GM23338 (cell line): Measurements from ENCODE around the gene PACC1. TPM values are rescaled to one million over a fixed set of nuclear protein-coding genes. Genes with fewer than 3 reads are reported as not detected.

Source experiments
- ATAC-seq: fragments of 200-7000 bp; cut with Tn5 transposase; 3 replicates; pipeline ENCODE4 v1.9.1; 2020
- DNase-seq: peaks from one replicate; pipeline ENCODE4 v3.0.0-alpha.2; 2015; ENCODE audit warnings: low spot score
- H2AFZ ChIP-seq: fragments of 200-600 bp; sonication (generic); 2 replicates; pipeline ENCODE4 v1.8.0; 2016; ENCODE audit warnings: antibody characterized with exemption, mild to moderate bottlenecking, moderate library complexity
- H3F3A ChIP-seq: fragments of 200-600 bp; sonication (generic); replicated peaks from 2 replicates; pipeline ENCODE4 v1.8.0; 2017; ENCODE audit warnings: antibody characterized with exemption, mixed run types, low read depth
- H3K27ac ChIP-seq: fragments of 200-600 bp; sonication (generic); 2 replicates; pipeline ENCODE4 v1.6.1; 2016; ENCODE audit warnings: low read depth
- H3K27me3 ChIP-seq: fragments of 200-600 bp; sonication (generic); 2 replicates; pipeline ENCODE4 v1.8.0; 2016; ENCODE audit warnings: mild to moderate bottlenecking, mixed run types, moderate library complexity; ENCODE audit not compliant: insufficient read depth
- H3K36me3 ChIP-seq: fragments of 200-600 bp; sonication (generic); 2 replicates; pipeline ENCODE4 v1.8.0; 2016; ENCODE audit warnings: mild to moderate bottlenecking; ENCODE audit not compliant: insufficient read depth
- H3K4me1 ChIP-seq: fragments of 200-600 bp; sonication (generic); 2 replicates; pipeline ENCODE4 v1.8.0; 2016; ENCODE audit warnings: mild to moderate bottlenecking, moderate library complexity; ENCODE audit not compliant: insufficient read depth
- H3K4me2 ChIP-seq: fragments of 200-600 bp; sonication (generic); 2 replicates; pipeline ENCODE4 v1.7.1; 2017; ENCODE audit warnings: mixed run types
- H3K4me3 ChIP-seq: fragments of 200-600 bp; sonication (generic); 2 replicates; pipeline ENCODE4 v1.6.1; 2016; ENCODE audit warnings: mixed run types
- H3K79me2 ChIP-seq: fragments of 200-600 bp; sonication (generic); replicated peaks from 2 replicates; pipeline ENCODE4 v1.8.0; 2017; ENCODE audit warnings: mild to moderate bottlenecking; ENCODE audit not compliant: insufficient read depth
- H3K9me2 ChIP-seq: fragments of 200-600 bp; sonication (generic); 2 replicates; pipeline ENCODE4 v1.8.0; 2017; ENCODE audit not compliant: insufficient read depth
- H4K20me1 ChIP-seq: fragments of 200-600 bp; sonication (generic); replicated peaks from 2 replicates; pipeline ENCODE4 v1.8.0; 2017; ENCODE audit warnings: mild to moderate bottlenecking; ENCODE audit not compliant: insufficient read depth
- H3K27ac Mint-ChIP-seq: 2 replicates; pipeline ENCODE4 v1.8.0; 2020; ENCODE audit warnings: inconsistent platforms, mild to moderate bottlenecking, moderate library complexity, mixed read lengths
- H3K27me3 Mint-ChIP-seq: 3 replicates; pipeline ENCODE4 v1.8.0; 2022; ENCODE audit warnings: low read depth, mild to moderate bottlenecking, moderate library complexity, mixed read lengths, inconsistent platforms; ENCODE audit not compliant: insufficient read depth, poor library complexity
- H3K36me3 Mint-ChIP-seq: 3 replicates; pipeline ENCODE4 v1.8.0; 2021; ENCODE audit warnings: low read depth, mild to moderate bottlenecking, inconsistent platforms, moderate library complexity, mixed read lengths
- H3K4me1 Mint-ChIP-seq: 3 replicates; pipeline ENCODE4 v1.8.0; 2020; ENCODE audit warnings: mild to moderate bottlenecking, inconsistent platforms, mixed read lengths
- H3K4me3 Mint-ChIP-seq: 3 replicates; pipeline ENCODE4 v1.8.0; 2021; ENCODE audit warnings: moderate library complexity, mild to moderate bottlenecking, inconsistent platforms, mixed read lengths
- H3K9me3 Mint-ChIP-seq: 3 replicates; pipeline ENCODE4 v1.8.0; 2020; ENCODE audit warnings: moderate library complexity, mild to moderate bottlenecking, inconsistent platforms, mixed read lengths
- CREB1 ChIP-seq: fragments of 250-450 bp; sonication (Bioruptor Pico); IDR thresholded peaks from 2 replicates; pipeline ENCODE4 v1.5.0; 2020; ENCODE audit warnings: low read depth, mild to moderate bottlenecking, moderate library complexity
- CTCF ChIP-seq, 2 experiments: fragments of 200-600 bp in 1 of 2; sonication (generic) in 1 of 2; conservative IDR thresholded peaks; 2 replicates each; pipeline versions ENCODE4 v1.5.1 to v1.6.1; 2016 to 2017; ENCODE audit warnings: antibody characterized with exemption in 2 of 2, low read depth in 2 of 2, mild to moderate bottlenecking in 2 of 2, moderate library complexity in 1 of 2
- ETS1 ChIP-seq: IDR thresholded peaks from 2 replicates; pipeline ENCODE4 v1.6.1; 2016; ENCODE audit warnings: antibody characterized with exemption
- EZH2 ChIP-seq: fragments of 200-600 bp; sonication (generic); IDR thresholded peaks from one replicate; pipeline ENCODE4 v1.8.0; 2017; ENCODE audit warnings: antibody characterized with exemption, mild to moderate bottlenecking, low read depth; ENCODE audit not compliant: unreplicated experiment
- EZH2phosphoT487 ChIP-seq: fragments of 200-600 bp; sonication (generic); IDR thresholded peaks from one replicate; pipeline ENCODE4 v1.8.1; 2018; ENCODE audit warnings: antibody characterized with exemption; ENCODE audit not compliant: unreplicated experiment
- JUNB ChIP-seq: IDR thresholded peaks from one replicate; pipeline ENCODE4 v1.6.1; 2016; ENCODE audit warnings: antibody characterized with exemption; ENCODE audit not compliant: unreplicated experiment
- NANOG ChIP-seq: IDR thresholded peaks from 2 replicates; pipeline ENCODE4 v1.6.1; 2016; ENCODE audit warnings: antibody characterized with exemption, borderline replicate concordance
- POLR2AphosphoS5 ChIP-seq: IDR thresholded peaks from 2 replicates; pipeline ENCODE4 v1.6.1; 2016; ENCODE audit warnings: antibody characterized with exemption, low read depth
- REST ChIP-seq: IDR thresholded peaks from one replicate; pipeline ENCODE4 v1.6.1; 2018; ENCODE audit warnings: antibody characterized with exemption; ENCODE audit not compliant: unreplicated experiment
- STAT1 ChIP-seq: IDR thresholded peaks from one replicate; pipeline ENCODE4 v1.6.1; 2016; ENCODE audit warnings: antibody characterized with exemption; ENCODE audit not compliant: unreplicated experiment
- ZNF114 ChIP-seq: fragments of 250-450 bp; sonication (Bioruptor Pico); IDR thresholded peaks from 2 replicates; pipeline ENCODE4 v1.5.0; 2020; ENCODE audit warnings: mild to moderate bottlenecking, moderate library complexity
- ZNF331 ChIP-seq: fragments of 250-450 bp; sonication (Bioruptor Pico); IDR thresholded peaks from 2 replicates; pipeline ENCODE4 v1.5.0; 2020; ENCODE audit warnings: low read depth, mild to moderate bottlenecking, moderate library complexity
- ZNF462 ChIP-seq: fragments of 250-450 bp; sonication (Bioruptor Pico); IDR thresholded peaks from 2 replicates; pipeline ENCODE4 v1.5.0; 2020; ENCODE audit warnings: mild to moderate bottlenecking, moderate library complexity
- polyA plus RNA-seq: library from polyadenylated mRNA; unstranded; fragments of >200 nt; fragmentation: Nextera tagmentation; extraction: Ambion mirVana; gene quantifications from 2 replicates; pipeline ENCODE4 v1.2.1, GENCODE V29; 2016
- total RNA-seq: library from RNA; depleted of rRNA; stranded (reverse); fragments of >200 nt; shearing (Covaris generic); gene quantifications from 2 replicates; pipeline ENCODE4 v1.2.3, GENCODE V29; 2014

The PACC1 gene
- total and polyA plus RNA-seq, 2 experiments from 2014 or later = 17.1 to 18.0 TPM

GRCh38 chr1:212446333-212446732 lies 31.6 kb upstream of the PACC1 start:
- DNase-seq (no peak), ATAC-seq (no peak)
- H4K20me1 ChIP-seq = no peaks in the 10 kb centered on the region
- H3K9me2 ChIP-seq = no peaks in the 10 kb centered on the region
- Mint-ChIP-seq H3K36me3 (no peaks in the 10 kb centered on the region), H3K27me3 (peaks cover 8% of the 10 kb centered on the region), H3K9me3 (no peaks in the 10 kb centered on the region), H3K4me1 (no peaks in the 10 kb centered on the region; the same call in 2 of the 3 replicates), H3K27ac (no peak overlapping the region), H3K4me3 (no peak overlapping the region)
- no peak overlapping the region for H2AFZ ChIP-seq
- no peaks in the 10 kb centered on the region for H3K36me3 ChIP-seq
- TF ChIP-seq ZNF331 (CRISPR knock-in tag) = no peak
- no peak for TF ChIP-seq JUNB
- TF ChIP-seq NANOG = no peak
- TF ChIP-seq STAT1 = no peak
- no peak for TF ChIP-seq REST
- TF ChIP-seq ETS1 = no peak
- TF ChIP-seq EZH2phosphoT487 = no peak
- no peak for TF ChIP-seq ZNF462 (CRISPR knock-in tag)
- TF ChIP-seq CTCF (conservative IDR thresholded peaks at IDR 0.05; ENCODE audit: low read depth in 2 of 2) = no peak
- no peak for TF ChIP-seq POLR2AphosphoS5
- no peak for TF ChIP-seq CREB1 (CRISPR knock-in tag)
- TF ChIP-seq ZNF114 (CRISPR knock-in tag) = no peak
- no peak for TF ChIP-seq EZH2
- H3K79me2 ChIP-seq = no peaks in the 10 kb centered on the region
- H3K4me2 ChIP-seq = no peak overlapping the region
- no peaks in the 10 kb centered on the region for H3F3A ChIP-seq
- H3K27me3 ChIP-seq = no peaks in the 10 kb centered on the region
- no peak overlapping the region for H3K27ac ChIP-seq
- H3K4me1 ChIP-seq = no peaks in the 10 kb centered on the region
- no peak overlapping the region for H3K4me3 ChIP-seq
